BLaER1 treated with 17β-estradiol and CSF1 and Interleukin-3, amounts not matched to agents 10 nM and 100 nM (cell line): Measurements from ENCODE around the gene RAB40B.

Experiments used
- H3K27ac ChIP-seq, 11 experiments: shearing (Covaris generic); formaldehyde crosslinking; 2 replicates each; pipeline ENCODE4 v1.8.1; 2022
- H3K27me3 ChIP-seq, 11 experiments: shearing (Covaris generic); formaldehyde crosslinking; 2 replicates each; pipeline ENCODE4 v1.8.1; 2022
- H3K36me3 ChIP-seq, 11 experiments: shearing (Covaris generic); formaldehyde crosslinking; 2 replicates each; pipeline ENCODE4 v1.8.1; 2022
- H3K4me1 ChIP-seq, 10 experiments: shearing (Covaris generic); formaldehyde crosslinking; 2 replicates each; pipeline ENCODE4 v1.8.1; 2022
- H3K4me2 ChIP-seq, 11 experiments: shearing (Covaris generic); formaldehyde crosslinking; 2 replicates each; pipeline ENCODE4 v1.8.1; 2022
- H3K4me3 ChIP-seq, 10 experiments: shearing (Covaris generic); formaldehyde crosslinking; 2 replicates each; pipeline ENCODE4 v1.8.1; 2022
- H3K9ac ChIP-seq, 11 experiments: shearing (Covaris generic); formaldehyde crosslinking; 2 replicates each; pipeline ENCODE4 v1.8.1; 2022
- H3K9me3 ChIP-seq, 11 experiments: shearing (Covaris generic); formaldehyde crosslinking; replicated peaks in 1 of 11; 2 replicates each; pipeline ENCODE4 v1.8.1; 2022
- H4K20me1 ChIP-seq, 11 experiments: shearing (Covaris generic); formaldehyde crosslinking; 2 replicates each; pipeline ENCODE4 v1.8.1; 2022
- Cebpa-rat ChIP-seq, 11 experiments: shearing (Covaris generic); IDR thresholded peaks; 2 replicates each; pipeline ENCODE4 v1.8.1; 2022

The RAB40B gene

DNA sequence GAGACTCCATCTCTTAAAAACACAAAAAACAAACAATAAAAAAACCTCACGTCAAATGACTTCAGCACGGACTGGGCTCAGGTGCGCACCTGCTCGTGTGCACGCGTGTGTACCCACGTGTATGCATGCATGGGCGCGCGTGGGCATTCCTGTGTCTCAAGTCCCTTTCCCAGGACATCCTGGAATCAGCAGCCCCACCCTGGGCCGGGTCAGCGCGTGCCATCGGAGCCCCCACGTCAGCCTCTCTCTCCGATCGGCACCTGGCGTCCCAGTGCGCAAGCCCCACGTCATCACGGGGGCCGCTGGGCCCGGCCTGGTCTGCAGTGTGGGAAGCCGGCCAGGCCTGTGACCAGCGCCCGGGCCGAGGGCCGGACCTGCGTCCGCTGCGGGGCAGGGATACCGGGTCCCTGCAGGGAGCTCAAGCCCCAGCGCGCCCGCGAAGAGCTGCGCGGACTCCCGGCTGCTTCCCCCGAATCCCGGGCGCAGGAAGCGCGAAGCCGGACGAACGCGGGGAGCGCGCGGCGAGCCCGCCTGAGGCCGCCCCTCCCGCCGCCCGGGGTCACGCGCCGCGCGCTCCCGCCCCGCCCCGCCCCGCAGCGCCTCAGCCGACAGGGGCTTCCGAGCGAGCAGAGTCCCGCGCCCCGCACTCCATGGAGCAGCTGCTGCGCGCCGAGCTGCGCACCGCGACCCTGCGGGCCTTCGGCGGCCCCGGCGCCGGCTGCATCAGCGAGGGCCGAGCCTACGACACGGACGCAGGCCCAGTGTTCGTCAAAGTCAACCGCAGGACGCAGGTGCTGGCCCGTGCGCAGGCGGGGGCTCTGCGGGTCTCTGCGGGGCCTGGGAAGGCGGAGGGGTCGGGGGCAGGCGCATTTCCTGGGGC is 36.7 kb upstream of the RAB40B start, which contains the start of gene FN3K:
FN3K (plus strand) TSS at position 629 of the 880 bp plus-strand sequence; CDS start at position 651, 22 bp downstream.
- peaks cover 10 to 51% (median 40%) of the 10 kb centered on the region in 11 experiments for H3K36me3 ChIP-seq
- no peak within 1 kb of the TSS for H3K27ac ChIP-seq
- H3K9me3 ChIP-seq: peaks cover 31 to 41% (median 36%) of the 10 kb centered on the region in 11 experiments
- no peak within 1 kb of the TSS for H3K4me3 ChIP-seq
- H3K27me3 ChIP-seq: peaks cover 14 to 33% (median 29%) of the 10 kb centered on the region in 11 experiments
- H3K4me2 ChIP-seq: no peak within 1 kb of the TSS
- no peak within 1 kb of the TSS for H3K9ac ChIP-seq
- peaks cover 0 to 3% (median 0%) of the 10 kb centered on the region in 11 experiments; a peak in 1 of 22 replicates for H4K20me1 ChIP-seq
- no peak for TF ChIP-seq Cebpa-rat (IDR thresholded peaks at IDR 0.05)
- no peaks in the 10 kb centered on the region for H3K4me1 ChIP-seq

- H3K4me3 ChIP-seq: no peak overlapping the region
- no peak overlapping the region for H3K9ac ChIP-seq
- H3K27ac ChIP-seq: no peak overlapping the region
- H3K9me3 ChIP-seq: peaks cover 23 to 31% (median 26%) of the 10 kb centered on the region in 11 experiments
- no peak for TF ChIP-seq Cebpa-rat (IDR thresholded peaks at IDR 0.05)
- H4K20me1 ChIP-seq: peaks cover 0 to 10% (median 0%) of the 10 kb centered on the region in 11 experiments; a peak in 1 of 22 replicates
- H3K4me2 ChIP-seq: no peak overlapping the region
- H3K27me3 ChIP-seq: peaks cover 14 to 33% (median 29%) of the 10 kb centered on the region in 11 experiments
- H3K4me1 ChIP-seq: no peaks in the 10 kb centered on the region
- peaks cover 16 to 73% (median 62%) of the 10 kb centered on the region in 11 experiments for H3K36me3 ChIP-seq
These were observed 33.7 kb upstream of the RAB40B start for GRCh38 chr17:82732118-82732743.

DNA sequence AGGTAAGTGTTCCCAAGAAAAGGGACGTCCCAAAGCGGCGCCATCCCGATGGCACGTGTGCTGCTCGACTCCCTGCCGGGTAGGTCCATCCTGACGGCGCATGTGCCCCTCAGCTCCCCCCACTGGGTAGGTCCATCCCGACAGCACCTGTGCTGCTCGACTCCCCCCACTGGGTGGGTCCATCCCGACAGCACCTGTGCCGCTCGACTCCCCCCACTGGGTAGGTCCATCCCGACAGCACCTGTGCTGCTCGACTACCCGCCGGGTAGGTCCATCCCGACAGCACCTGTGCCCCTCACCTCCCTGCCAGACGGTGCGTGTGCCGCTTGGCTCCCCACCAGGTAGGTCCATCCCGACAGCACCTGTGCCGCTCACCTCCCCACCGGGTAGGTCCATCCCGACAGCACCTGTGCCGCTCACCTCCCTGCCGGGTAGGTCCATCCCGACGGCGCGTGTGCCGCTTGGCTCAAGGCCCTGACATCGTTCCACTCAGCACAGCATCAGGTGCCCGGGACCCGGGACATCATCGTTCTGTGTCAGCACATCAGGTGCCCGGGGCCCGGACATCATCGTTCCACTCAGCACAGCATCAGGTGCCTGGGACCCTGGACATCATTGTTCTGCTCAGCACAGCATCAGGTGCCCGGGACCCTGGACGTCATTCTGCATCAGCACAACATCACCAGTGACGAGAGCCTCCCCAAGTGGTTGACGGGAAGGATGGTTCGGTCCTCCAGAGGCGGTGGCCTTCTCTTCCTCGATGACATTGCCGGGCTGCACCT is 31.2 kb upstream of the RAB40B start:
- Histone ChIP-seq H3K27me3 (peaks cover 0 to 9% (median 6%) of the 10 kb centered on the region in 11 experiments; a peak in 19 of 22 replicates), H3K36me3 (peaks cover 28 to 96% (median 80%) of the 10 kb centered on the region in 11 experiments), H3K27ac (no peak overlapping the region), H3K9me3 (peaks cover 23 to 30% (median 26%) of the 10 kb centered on the region in 11 experiments), H3K4me3 (no peak overlapping the region), H3K9ac (no peak overlapping the region), H3K4me1 (no peaks in the 10 kb centered on the region), H4K20me1 (peaks cover 0 to 16% (median 0%) of the 10 kb centered on the region in 11 experiments; a peak in 2 of 22 replicates), H3K4me2 (no peak overlapping the region)
- TF ChIP-seq Cebpa-rat (IDR thresholded peaks at IDR 0.05): no peak

DNA sequence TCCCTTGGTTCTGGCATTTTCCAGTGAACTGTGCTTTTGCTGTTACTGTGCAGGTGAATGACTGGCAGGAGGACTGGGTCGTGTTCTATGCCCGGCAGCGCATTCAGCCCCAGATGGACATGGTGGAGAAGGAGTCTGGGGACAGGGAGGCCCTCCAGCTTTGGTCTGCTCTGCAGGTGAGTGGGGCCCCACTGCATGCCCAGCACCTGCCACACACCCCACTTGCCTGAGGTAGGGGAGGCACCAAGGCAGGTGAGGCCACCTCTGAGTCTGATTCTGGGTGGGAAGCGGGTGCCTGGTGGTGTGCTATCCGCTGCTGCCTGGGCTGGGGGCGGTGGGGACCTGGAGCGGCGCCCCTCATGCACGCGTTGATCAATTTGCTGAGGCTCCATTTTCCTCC is 27.9 kb upstream of the RAB40B start:
- TF ChIP-seq Cebpa-rat (IDR thresholded peaks at IDR 0.05): no peak
- peaks cover 0 to 16% (median 0%) of the 10 kb centered on the region in 11 experiments; a peak in 3 of 22 replicates for H4K20me1 ChIP-seq
- H3K36me3 ChIP-seq: peaks cover 26 to 87% (median 69%) of the 10 kb centered on the region in 11 experiments; a peak in 21 of 22 replicates
- H3K4me1 ChIP-seq: peaks cover 0 to 16% (median 13%) of the 10 kb centered on the region in 10 experiments; a peak in 15 of 20 replicates
- no peak overlapping the region for H3K9ac ChIP-seq
- H3K4me2 ChIP-seq: no peak overlapping the region
- H3K4me3 ChIP-seq: no peak overlapping the region
- no peak overlapping the region for H3K27ac ChIP-seq
- no peaks in the 10 kb centered on the region for H3K27me3 ChIP-seq
- no peaks in the 10 kb centered on the region for H3K9me3 ChIP-seq

DNA sequence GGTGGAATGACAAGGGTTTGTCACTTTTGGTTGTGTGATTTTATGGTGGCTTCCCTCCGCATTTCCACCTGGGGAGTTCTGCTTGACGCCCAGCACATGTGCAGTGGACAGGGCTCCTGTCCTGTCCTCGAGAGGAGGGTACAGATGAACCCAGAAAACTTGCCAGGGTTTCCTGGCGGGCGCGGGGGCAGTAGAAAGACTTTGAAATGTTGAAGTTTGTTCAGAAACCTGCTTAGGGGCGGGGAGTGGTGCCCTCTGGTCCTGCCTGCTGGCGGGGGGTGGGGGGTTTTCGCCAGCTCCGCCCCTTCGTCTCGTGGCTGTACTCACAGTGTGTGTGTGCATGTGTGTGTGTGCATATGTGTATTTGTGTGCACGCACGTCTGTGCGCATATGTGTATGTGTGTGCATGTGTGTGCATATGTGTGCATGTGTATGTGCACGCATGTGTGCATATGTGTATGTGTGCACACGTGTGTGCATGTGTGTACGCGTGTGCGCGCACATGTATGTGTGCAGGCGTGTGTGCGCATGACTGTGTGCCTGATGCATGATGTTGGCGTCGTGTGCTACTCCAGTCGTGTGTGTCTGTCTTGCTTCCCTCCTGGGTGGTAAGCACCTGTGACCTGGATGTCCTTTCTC is 24.8 kb upstream of the RAB40B start:
- peaks cover 0 to 16% (median 2%) of the 10 kb centered on the region in 11 experiments; a peak in 12 of 22 replicates for H4K20me1 ChIP-seq
- no peak overlapping the region for H3K4me3 ChIP-seq
- H3K27me3 ChIP-seq: no peaks in the 10 kb centered on the region
- H3K36me3 ChIP-seq: peaks cover 50 to 90% (median 76%) of the 10 kb centered on the region in 11 experiments
- TF ChIP-seq Cebpa-rat (IDR thresholded peaks at IDR 0.05): no peak
- no peak overlapping the region for H3K9ac ChIP-seq
- H3K4me1 ChIP-seq: peaks cover under 1 to 24% (median 16%) of the 10 kb centered on the region in 10 experiments; a peak in 19 of 20 replicates
- H3K4me2 ChIP-seq: no peak overlapping the region; a peak in 1 of 22 replicates
- no peak overlapping the region for H3K27ac ChIP-seq
- H3K9me3 ChIP-seq: no peaks in the 10 kb centered on the region

- peak overlapping the region in 7 of 11 experiments; percentile 18 to 61 (median 51); a peak in 15 of 22 replicates for H3K4me2 ChIP-seq
- peaks cover 0 to 20% (median 9%) of the 10 kb centered on the region in 11 experiments; a peak in 13 of 22 replicates for H4K20me1 ChIP-seq
- no peaks in the 10 kb centered on the region for H3K9me3 ChIP-seq
- H3K27me3 ChIP-seq: no peaks in the 10 kb centered on the region
- peaks cover 46 to 85% (median 68%) of the 10 kb centered on the region in 11 experiments for H3K36me3 ChIP-seq
- H3K9ac ChIP-seq: peak overlapping the region in 8 of 11 experiments; percentile 4 to 45 (median 17); a peak in 7 of 22 replicates
- H3K4me3 ChIP-seq: no peak overlapping the region
- H3K27ac ChIP-seq: peak overlapping the region in 2 of 11 experiments; percentile 3 to 11; a peak in 2 of 22 replicates
- TF ChIP-seq Cebpa-rat (IDR thresholded peaks at IDR 0.05): no peak
- H3K4me1 ChIP-seq: peaks cover 9 to 32% (median 24%) of the 10 kb centered on the region in 10 experiments
These were observed 24.0 kb upstream of the RAB40B start for GRCh38 chr17:82722341-82723013.

GRCh38 chr17:82720204-82720603 is 21.7 kb upstream of the RAB40B start:
- Histone ChIP-seq H3K9ac (no peak overlapping the region), H3K4me3 (no peak overlapping the region), H3K4me1 (peaks cover 17 to 41% (median 35%) of the 10 kb centered on the region in 10 experiments), H3K36me3 (peaks cover 32 to 62% (median 50%) of the 10 kb centered on the region in 11 experiments; a peak in 21 of 22 replicates), H3K9me3 (no peaks in the 10 kb centered on the region), H3K27ac (no peak overlapping the region), H3K27me3 (no peaks in the 10 kb centered on the region), H4K20me1 (peaks cover 0 to 23% (median 16%) of the 10 kb centered on the region in 11 experiments; a peak in 13 of 22 replicates), H3K4me2 (no peak overlapping the region)
- no peak for TF ChIP-seq Cebpa-rat (IDR thresholded peaks at IDR 0.05)
